ENCODE measurements around the gene CYTH1.

Gene CYTH1

GRCh38 chr17:78793415-78793814 lies 11.3 kb upstream of the CYTH1 start:
- DNase-seq (ENCODE audit: extremely low spot score) = no peak
- ChIA-PET POLR2A (no interaction called here), CTCF (no interaction called here)
- no peak for TF ChIP-seq CTBP1 (IDR thresholded peaks at IDR 0.05; ENCODE audit: borderline replicate concordance)
- TF ChIP-seq HDGF (IDR thresholded peaks at IDR 0.05; ENCODE audit: borderline replicate concordance) = no peak
- no peak for TF ChIP-seq SP1 (IDR thresholded peaks at IDR 0.05)
- no peak for TF ChIP-seq PKNOX1 (IDR thresholded peaks at IDR 0.05)
- TF ChIP-seq TARDBP (IDR thresholded peaks at IDR 0.05) = no peak
- no peak for TF ChIP-seq LEF1 (IDR thresholded peaks at IDR 0.05; ENCODE audit: borderline replicate concordance)
- TF ChIP-seq NFRKB (IDR thresholded peaks at IDR 0.05) = no peak
- no peak for TF ChIP-seq FOXM1 (IDR thresholded peaks at IDR 0.05; ENCODE audit: borderline replicate concordance)
- no peak for TF ChIP-seq FOXK2 (IDR thresholded peaks at IDR 0.05)
- no peak for TF ChIP-seq L3MBTL2 (conservative IDR thresholded peaks at IDR 0.05)
- no peak for TF ChIP-seq FOXA1 (IDR thresholded peaks at IDR 0.05)
- no peak for TF ChIP-seq BHLHE40 (IDR thresholded peaks at IDR 0.05; ENCODE audit: borderline replicate concordance)
- no peak for TF ChIP-seq ZNF384 (IDR thresholded peaks at IDR 0.05)
- TF ChIP-seq ELF4 (IDR thresholded peaks at IDR 0.05) = no peak
- TF ChIP-seq ARNT (IDR thresholded peaks at IDR 0.05) = no peak
- no peak for TF ChIP-seq SUZ12 (IDR thresholded peaks at IDR 0.05)

- no peak for DNase-seq (ENCODE audit: extremely low spot score)
- ChIA-PET POLR2A (no interaction called here), CTCF (no interaction called here)
- TF ChIP-seq HDGF (IDR thresholded peaks at IDR 0.05; ENCODE audit: borderline replicate concordance) (no peak), SUZ12 (IDR thresholded peaks at IDR 0.05) (no peak), FOXA1 (IDR thresholded peaks at IDR 0.05) (no peak), CTBP1 (IDR thresholded peaks at IDR 0.05; ENCODE audit: borderline replicate concordance) (no peak)
These were observed 10.0 kb upstream of the CYTH1 start for GRCh38 chr17:78791840-78792709.

GRCh38 chr17:78790552-78790951 lies 8.5 kb upstream of the CYTH1 start:
- TF ChIP-seq TARDBP (IDR thresholded peaks at IDR 0.05) = no peak
- TF ChIP-seq CTBP1 (IDR thresholded peaks at IDR 0.05; ENCODE audit: borderline replicate concordance) = no peak
- TF ChIP-seq FOXK2 (IDR thresholded peaks at IDR 0.05) = no peak
- no peak for TF ChIP-seq FOXM1 (IDR thresholded peaks at IDR 0.05; ENCODE audit: borderline replicate concordance)
- TF ChIP-seq LEF1 (IDR thresholded peaks at IDR 0.05; ENCODE audit: borderline replicate concordance) = no peak
- TF ChIP-seq ZNF384 (IDR thresholded peaks at IDR 0.05) = no peak
- no peak for TF ChIP-seq PKNOX1 (IDR thresholded peaks at IDR 0.05)
- no peak for TF ChIP-seq BHLHE40 (IDR thresholded peaks at IDR 0.05; ENCODE audit: borderline replicate concordance)
- TF ChIP-seq L3MBTL2 (conservative IDR thresholded peaks at IDR 0.05) = no peak
- TF ChIP-seq SP1 (IDR thresholded peaks at IDR 0.05) = no peak
- TF ChIP-seq ELF4 (IDR thresholded peaks at IDR 0.05) = no peak
- no peak for TF ChIP-seq HDGF (IDR thresholded peaks at IDR 0.05; ENCODE audit: borderline replicate concordance)
- no peak for TF ChIP-seq FOXA1 (IDR thresholded peaks at IDR 0.05)
- no peak for TF ChIP-seq ARNT (IDR thresholded peaks at IDR 0.05)
- ChIA-PET POLR2A (no interaction called here), CTCF (interaction anchor here (0.7 kb wide), 1 partner anchor 9 kb away, joined by 4 read pairs; no protein-coding TSS in a partner anchor)
- no peak for DNase-seq (ENCODE audit: extremely low spot score)

GRCh38 chr17:78789663-78790181 lies 7.6 kb upstream of the CYTH1 start:
- no peak for DNase-seq (ENCODE audit: extremely low spot score)
- ChIA-PET POLR2A (no interaction called here), CTCF (no interaction called here)
- TF ChIP-seq PKNOX1 (IDR thresholded peaks at IDR 0.05) = no peak
- no peak for TF ChIP-seq BHLHE40 (IDR thresholded peaks at IDR 0.05; ENCODE audit: borderline replicate concordance)
- no peak for TF ChIP-seq ARNT (IDR thresholded peaks at IDR 0.05)
- no peak for TF ChIP-seq TARDBP (IDR thresholded peaks at IDR 0.05)
- no peak for TF ChIP-seq NFRKB (IDR thresholded peaks at IDR 0.05)
- no peak for TF ChIP-seq SUZ12 (IDR thresholded peaks at IDR 0.05)
- no peak for TF ChIP-seq FOXK2 (IDR thresholded peaks at IDR 0.05)
- TF ChIP-seq SP1 (IDR thresholded peaks at IDR 0.05) = no peak
- TF ChIP-seq LEF1 (IDR thresholded peaks at IDR 0.05; ENCODE audit: borderline replicate concordance) = no peak
- no peak for TF ChIP-seq FOXM1 (IDR thresholded peaks at IDR 0.05; ENCODE audit: borderline replicate concordance)
- TF ChIP-seq L3MBTL2 (conservative IDR thresholded peaks at IDR 0.05) = no peak
- TF ChIP-seq HDGF (IDR thresholded peaks at IDR 0.05; ENCODE audit: borderline replicate concordance) = no peak
- no peak for TF ChIP-seq ZNF384 (IDR thresholded peaks at IDR 0.05)

GRCh38 chr17:78789149-78789662 lies 7.1 kb upstream of the CYTH1 start:
- DNase-seq (ENCODE audit: extremely low spot score) = no peak
- ChIA-PET CTCF (no interaction called here), POLR2A (no interaction called here)
- no peak for TF ChIP-seq HDGF (IDR thresholded peaks at IDR 0.05; ENCODE audit: borderline replicate concordance)
- TF ChIP-seq FOXM1 (IDR thresholded peaks at IDR 0.05; ENCODE audit: borderline replicate concordance) = no peak
- no peak for TF ChIP-seq PKNOX1 (IDR thresholded peaks at IDR 0.05)
- no peak for TF ChIP-seq ZNF384 (IDR thresholded peaks at IDR 0.05)
- no peak for TF ChIP-seq SP1 (IDR thresholded peaks at IDR 0.05)
- TF ChIP-seq ELF4 (IDR thresholded peaks at IDR 0.05) = no peak

All from HEK293T (cell line).